NCI-H2171 treated with DMSO at 0.1 percent for 48 hours (cell line): ENCODE measurements around the gene ZNF599.

Experiments used
- DNase-seq: peaks from one replicate; lab custom pipeline; 2025; lab: John Stamatoyannopoulos, UW

The ZNF599 gene

DNA sequence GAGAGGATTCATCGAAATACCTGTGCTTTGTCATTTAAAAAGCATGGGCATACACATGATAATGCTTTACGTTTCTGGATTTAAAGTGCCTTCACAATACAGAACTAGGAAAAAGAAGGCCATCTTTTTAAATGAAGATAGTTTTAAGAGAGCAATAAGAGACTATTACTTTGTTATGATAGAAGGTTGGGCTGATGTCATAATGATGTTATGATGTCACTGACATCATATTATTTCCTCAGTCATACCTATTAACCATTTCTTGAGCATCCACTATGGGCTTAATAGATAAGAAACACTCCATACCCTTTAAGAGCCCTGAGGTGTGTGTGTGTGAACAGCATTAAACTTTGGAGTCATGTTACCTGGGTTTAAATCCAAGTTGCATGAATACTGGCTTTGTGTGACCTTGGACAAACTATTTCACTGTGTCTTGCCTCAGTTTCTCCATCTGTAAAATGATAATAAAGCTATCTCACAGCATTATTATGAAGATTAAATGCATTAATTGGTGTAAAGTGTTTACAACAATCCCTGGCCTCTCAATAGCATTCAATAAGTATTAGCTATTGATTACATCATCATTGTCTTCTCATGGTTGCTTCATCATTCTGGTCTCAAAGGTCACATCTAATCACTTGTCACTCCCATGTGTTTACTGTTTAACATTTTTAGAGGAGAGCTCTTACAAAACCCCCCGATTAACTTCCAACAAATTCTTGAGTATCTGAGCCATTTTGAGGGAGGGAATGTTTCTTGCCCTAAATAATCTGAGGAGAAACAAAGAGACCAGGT lies 27.9 kb downstream of the ZNF599 start:
- DNase-seq, result no peak

DNA sequence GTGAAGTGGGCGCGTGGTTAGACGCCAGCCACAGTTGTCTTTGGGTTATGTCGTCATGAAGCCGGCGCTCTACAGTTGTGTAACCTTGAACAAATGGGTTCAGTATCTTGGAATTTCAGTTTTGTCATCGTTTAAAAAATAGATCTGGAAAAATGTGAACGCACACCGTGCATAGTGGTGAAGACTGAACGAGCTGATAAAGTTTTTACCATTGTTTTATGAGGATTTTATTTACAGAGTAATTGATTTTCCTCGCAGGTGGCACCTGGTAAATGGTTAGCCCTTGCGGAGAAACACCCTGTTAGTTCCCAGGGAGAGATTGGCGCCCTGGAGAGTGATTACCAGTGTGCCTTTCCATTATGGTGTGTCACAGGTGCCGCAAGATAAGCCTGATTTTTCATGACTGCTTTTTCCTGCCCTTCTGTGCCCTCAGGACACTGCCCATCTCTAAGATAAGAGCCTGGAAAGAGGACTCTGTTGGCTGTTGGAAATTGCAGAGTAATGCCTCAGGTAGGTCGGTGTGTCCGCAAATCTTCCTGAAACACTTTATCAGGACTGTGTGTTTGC lies 38.4 kb downstream of the ZNF599 start:
- DNase-seq, result peak; percentile 89

DNA sequence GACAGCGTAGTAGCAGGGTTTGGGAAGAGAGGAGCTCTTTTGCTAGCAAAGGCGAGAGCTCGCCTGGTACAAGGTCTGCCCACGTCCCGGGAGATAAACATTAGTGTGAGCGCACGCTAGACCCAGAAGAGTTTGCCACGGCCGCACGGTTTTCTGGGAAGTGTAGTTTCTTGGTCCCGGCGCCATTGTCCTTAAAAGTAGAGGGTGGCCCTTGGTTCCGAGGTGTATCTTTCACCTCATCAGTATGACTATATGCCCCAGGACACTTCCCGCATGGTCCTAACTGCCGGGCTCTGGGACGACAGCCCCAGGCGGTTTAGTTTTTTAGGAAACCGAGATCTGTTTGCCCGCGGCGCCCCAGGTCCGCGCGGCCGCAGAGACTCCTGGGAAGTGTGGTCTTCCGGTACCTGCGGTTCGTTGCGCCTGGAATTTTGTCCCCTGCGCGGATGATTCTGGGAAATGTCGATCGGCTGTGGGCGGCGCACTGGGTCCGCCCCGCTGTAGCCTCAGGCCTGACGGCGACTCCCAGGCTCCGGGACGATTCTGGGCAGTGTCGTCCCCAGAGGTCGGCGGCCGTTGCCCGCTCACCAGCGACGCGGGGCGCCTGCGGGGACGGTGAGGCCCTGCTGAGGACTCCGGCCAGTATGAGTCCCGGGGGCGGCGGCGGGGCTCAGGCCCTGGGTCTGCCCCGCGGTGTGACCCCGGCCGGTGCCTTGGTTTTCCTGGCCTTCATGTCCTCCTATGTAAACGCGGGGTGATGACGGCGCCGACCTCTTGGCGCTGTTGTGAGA lies 39.1 kb downstream of the ZNF599 start, which contains the start of gene ZNF181:
ZNF181 (plus strand) TSS at position 498 of the 791 bp plus-strand sequence. CDS start 795 bp downstream, outside the sequence.
- peak; percentile 89 for DNase-seq

DNA sequence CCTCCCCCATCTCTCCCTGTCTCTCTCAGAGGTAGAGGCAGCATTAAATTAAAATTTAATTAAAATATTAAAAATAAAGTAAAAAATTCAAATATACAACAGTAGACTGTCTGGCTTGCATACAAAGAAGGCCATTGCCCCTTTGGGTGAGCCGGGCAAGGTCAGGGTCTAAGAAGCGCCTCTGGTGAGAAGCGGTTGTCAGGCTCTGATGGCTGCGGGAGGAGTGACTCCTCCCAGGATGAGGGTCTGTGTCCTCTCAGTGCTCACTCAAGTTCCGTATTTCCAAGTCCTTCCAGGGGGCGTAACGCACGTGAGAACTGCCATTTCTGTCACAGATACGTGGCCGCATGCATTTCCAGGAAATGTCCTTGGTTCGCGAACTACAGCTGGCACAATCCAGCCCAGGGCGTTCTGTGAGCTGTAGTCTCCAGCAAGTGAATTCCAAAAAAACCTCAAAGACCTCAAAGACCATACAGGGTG lies 39.7 kb downstream of the ZNF599 start:
- peak; percentile 81 for DNase-seq

DNA sequence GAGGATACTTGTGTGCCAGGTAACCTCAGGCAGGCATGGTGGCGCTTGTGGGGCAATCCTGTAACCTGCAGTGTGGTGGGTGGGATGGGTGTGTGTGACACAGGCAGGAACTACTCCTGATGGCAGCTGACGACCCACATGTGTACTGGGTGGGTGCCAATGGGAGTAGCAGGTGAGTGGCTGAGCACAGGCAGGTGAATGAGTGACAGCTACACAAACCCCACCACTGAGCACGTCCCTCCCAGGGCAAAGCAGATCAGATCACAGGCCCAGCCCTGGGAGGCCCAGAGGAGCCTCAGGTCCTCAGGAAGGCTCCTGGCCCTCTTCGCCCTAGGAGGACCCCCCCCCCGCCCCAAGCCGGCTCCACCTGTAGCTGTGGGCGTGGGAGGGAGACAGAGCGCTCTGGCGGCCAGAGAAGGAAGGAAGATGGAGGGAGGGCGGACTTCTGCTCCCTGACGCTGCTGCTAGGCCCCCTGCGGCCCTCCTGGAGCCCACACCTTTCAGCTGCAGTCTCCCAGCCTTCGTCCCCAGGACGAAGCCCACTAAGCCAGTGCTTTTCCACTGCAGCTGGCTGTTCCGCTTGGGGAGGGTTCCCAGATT lies 40.3 kb downstream of the ZNF599 start:
- DNase-seq, result no peak

DNA sequence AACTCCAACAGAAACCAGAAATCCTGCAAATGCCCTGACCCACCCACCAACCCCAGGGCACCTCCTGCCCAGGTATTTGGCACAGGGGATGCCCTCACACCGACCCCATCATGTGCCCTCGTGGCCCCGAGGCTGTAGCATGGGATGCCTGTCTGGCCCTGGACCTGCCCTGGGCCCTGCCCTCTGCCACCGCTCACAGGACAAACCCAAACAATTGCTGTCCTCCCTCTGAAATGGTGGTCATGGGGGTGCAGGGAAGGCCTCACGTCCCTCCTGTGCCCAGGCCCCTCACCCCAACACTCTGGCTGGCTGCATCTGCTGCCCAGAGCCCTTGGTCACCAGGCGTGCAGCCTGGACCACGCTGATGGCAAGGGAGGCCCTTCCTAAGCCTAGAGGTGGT lies 41.1 kb downstream of the ZNF599 start:
- DNase-seq, result no peak

DNA sequence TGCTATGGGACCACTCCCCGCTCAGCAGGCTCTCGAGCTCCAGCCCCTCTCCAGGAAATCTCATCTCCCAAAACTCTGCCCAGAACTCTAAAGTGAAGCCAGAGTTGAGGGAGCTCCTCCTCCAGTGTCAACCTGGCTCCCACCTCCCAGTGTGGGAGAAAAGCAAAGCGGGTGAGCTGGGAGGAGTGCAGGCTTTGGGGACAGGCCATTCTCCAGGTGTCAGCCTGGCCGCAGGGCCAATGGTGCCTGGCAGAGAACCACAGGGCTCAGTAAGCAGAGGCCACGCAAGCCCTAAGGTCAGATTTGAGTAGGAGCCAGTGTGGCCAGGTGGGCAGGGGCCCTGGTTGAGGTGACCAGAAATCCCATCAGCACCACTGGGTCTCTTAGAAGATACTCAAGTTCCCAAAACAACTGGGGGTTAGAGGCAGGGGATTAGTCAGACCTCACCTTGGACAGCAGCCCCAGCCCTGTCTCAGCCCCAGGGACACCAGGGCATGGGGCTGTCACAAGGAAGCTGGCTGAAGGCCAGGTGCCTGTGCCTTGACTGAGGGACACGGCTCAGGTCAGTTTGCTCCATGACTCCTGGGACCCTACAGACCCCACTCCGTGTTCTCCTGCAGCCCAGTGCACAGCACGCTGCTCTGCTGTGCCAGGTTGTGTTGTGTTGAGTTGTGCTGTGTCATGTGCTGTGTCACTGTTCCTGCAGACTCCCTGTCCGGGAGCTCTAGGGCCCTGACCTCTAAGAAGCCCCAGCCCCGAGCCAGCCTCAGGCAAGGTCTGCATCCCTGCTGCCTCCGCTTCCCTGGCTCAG lies 41.8 kb downstream of the ZNF599 start:
- no peak for DNase-seq

DNA sequence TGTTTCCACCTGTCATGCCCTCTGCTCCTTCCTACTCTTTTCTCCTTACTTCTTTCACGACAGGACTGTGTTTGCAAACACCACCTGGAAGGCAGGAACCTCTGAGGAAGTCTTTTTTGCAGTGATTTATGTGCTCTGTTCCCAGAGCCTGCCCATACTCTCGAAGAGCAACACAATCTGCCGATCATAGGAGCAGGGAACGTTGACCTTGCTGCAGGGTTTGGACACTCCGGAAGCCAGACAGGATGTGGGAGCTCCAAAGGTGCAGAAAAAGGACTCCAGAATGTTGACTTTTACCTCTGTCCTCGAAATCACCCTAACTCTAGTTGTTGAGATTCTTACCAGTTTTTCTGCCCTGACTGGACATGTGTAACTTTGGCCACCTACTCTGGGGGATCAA lies 47.6 kb downstream of the ZNF599 start:
- no peak for DNase-seq

DNA sequence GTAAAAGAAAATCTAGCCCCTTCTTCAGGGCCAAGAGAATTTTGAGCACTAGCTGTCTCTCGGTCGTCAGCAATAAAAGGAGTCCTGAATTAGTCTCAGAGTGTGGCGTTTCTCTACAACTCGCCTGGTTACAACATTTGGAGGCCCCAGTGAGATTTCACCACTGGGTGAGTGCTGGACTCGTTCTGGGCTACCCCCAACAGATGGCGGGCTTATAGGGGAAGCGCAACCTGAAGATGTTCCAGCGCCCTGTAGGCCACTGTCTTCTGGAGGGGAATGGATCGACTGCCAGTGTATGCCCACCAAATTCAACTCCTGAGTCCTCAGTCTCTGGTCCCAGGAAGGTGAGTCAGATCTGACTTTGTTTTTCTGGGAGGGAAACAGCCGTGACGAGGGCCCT lies 50.7 kb downstream of the ZNF599 start:
- DNase-seq, result no peak

DNA sequence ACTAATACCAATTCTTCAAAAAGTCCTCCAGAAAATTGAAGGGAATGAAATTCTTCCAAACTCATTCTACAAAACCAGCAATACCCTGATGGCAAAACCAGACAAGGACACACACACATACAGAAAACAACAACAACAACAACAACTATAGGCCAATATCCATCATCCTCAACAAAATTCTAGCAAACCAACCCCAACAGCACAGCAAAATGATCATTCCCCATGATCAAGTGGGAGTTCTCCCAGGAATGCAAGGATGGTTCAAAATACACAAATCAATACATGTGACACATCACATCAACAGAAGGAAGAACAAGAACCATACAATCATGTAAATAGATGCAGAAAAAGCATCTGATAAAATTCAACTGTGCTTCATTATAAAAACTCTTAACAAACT lies 57.7 kb downstream of the ZNF599 start:
- DNase-seq, result no peak

DNA sequence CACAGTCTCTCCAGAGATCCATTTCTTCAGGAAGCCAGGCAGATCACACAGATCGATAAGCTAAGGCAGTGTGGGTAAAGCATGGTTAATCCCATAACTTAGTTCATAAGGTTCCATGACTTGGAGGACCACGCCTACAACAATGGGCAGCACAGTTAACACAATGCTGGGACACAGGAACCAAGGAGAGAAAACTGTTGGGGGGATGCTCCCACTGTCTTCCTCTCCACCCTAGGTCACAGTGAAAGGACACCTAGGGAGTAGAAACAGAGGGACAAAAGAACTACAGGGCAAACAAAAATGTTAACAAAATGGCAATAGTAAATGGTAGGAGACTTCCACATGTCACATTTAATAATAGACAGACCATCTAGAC lies 59.8 kb downstream of the ZNF599 start:
- no peak for DNase-seq

DNA sequence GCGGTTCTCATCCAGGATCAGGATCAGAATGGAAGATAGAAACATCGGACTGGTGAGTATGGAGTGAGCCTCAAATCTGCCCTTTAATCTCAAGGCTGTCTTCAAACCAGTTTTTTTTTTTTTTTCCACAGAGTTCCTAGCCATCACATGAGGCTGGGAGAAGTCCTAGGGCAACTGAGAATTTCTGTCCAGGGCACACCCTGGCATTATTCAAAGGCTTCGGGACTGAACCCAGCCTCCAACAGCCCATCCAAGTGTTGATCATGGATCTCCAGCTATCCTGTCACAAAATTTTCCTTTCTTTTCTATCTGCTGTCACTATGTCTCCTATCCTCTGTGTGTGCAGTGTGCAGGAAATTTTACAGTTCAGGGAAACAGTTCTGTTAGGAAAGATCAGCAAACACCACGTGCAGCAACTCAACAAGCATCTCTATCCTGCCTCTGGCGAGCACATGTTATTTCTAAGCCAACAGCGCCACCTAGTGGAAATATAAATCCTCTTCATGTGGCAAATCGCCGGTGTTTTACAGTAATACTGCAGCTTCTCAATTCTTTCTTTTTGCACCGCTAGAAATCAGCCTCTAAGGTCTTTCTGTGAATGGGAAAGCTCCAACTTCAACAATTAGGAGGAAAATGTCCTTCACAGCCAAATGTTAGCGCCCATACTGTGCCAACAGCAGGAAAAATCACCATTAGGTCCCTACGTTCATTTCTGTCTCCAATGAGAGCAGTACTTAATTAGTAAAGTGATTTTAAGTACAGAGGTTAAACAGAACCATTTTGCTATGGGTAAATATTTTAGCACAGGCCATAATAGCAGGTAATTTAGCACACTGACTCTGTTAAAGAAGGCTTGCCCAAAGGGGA lies 60.4 kb downstream of the ZNF599 start:
- peak; percentile 81 for DNase-seq

DNA sequence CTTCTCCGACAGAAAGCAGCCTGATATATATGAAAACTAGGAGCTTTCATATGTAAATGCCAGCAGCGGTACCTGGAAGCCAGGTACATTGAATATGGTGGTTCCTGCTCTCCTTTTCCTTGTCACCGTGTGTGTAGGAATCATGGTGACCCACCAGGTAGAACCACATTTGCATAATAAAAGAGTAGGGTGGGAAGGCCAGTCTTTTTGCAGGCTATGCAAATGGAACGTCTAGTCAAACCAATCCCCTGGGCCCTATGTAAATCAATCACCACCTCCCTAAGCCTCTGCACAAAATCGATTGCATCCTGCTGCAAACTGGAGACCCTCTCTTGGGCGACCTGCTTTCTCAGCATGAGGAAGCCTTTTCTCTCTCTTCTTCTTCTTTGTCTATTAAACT lies 61.1 kb downstream of the ZNF599 start:
- no peak for DNase-seq
